ENCODE measurements around the gene SNAPC2.
A peak's percentile ranks its signal among the peaks of the same experiment; 100 is the strongest.

Gene SNAPC2

GRCh38 chr19:7888826-7889217 lies 31.3 kb upstream of the SNAPC2 start:
- DNase-seq (ENCODE audit: low read depth, low spot score): no peak

- peak; percentile 76 for DNase-seq (ENCODE audit: low read depth, low spot score)
Observed at GRCh38 chr19:7893362-7894101, 26.6 kb upstream of the SNAPC2 start.

GRCh38 chr19:7894612-7895309 lies 25.4 kb upstream of the SNAPC2 start:
- no peak for DNase-seq (ENCODE audit: low read depth, low spot score)

GRCh38 chr19:7895565-7895964 lies 24.6 kb upstream of the SNAPC2 start:
- no peak for DNase-seq (ENCODE audit: low read depth, low spot score)

- DNase-seq (ENCODE audit: low read depth, low spot score): no peak
Observed at GRCh38 chr19:7897292-7897691, 22.8 kb upstream of the SNAPC2 start.

GRCh38 chr19:7898967-7899366 lies 21.2 kb upstream of the SNAPC2 start:
- no peak for DNase-seq (ENCODE audit: low read depth, low spot score)

GRCh38 chr19:7899751-7900378 lies 20.3 kb upstream of the SNAPC2 start:
- DNase-seq (ENCODE audit: low read depth, low spot score): no peak

GRCh38 chr19:7900401-7900870 lies 19.7 kb upstream of the SNAPC2 start:
- no peak for DNase-seq (ENCODE audit: low read depth, low spot score)

- no peak for DNase-seq (ENCODE audit: low read depth, low spot score)
Observed at GRCh38 chr19:7900931-7901330, 19.2 kb upstream of the SNAPC2 start.

- no peak for DNase-seq (ENCODE audit: low read depth, low spot score)
Observed at GRCh38 chr19:7901337-7901736, 18.8 kb upstream of the SNAPC2 start.

GRCh38 chr19:7902796-7903243 lies 17.3 kb upstream of the SNAPC2 start:
- DNase-seq (ENCODE audit: low read depth, low spot score): no peak

GRCh38 chr19:7903244-7904073 lies 16.7 kb upstream of the SNAPC2 start, which contains the start of gene MAP2K7:
MAP2K7 (plus strand) TSS chr19:7903877; CDS start chr19:7903945, 68 bp downstream.
- peak; percentile 100 for DNase-seq (ENCODE audit: low read depth, low spot score)

- DNase-seq (ENCODE audit: low read depth, low spot score): no peak
Observed at GRCh38 chr19:7904074-7905020, 15.8 kb upstream of the SNAPC2 start.

GRCh38 chr19:7905268-7905667 lies 14.9 kb upstream of the SNAPC2 start:
- DNase-seq (ENCODE audit: low read depth, low spot score): no peak

GRCh38 chr19:7905859-7906258 lies 14.3 kb upstream of the SNAPC2 start:
- no peak for DNase-seq (ENCODE audit: low read depth, low spot score)

GRCh38 chr19:7907122-7907521 lies 13.0 kb upstream of the SNAPC2 start:
- DNase-seq (ENCODE audit: low read depth, low spot score): no peak

- no peak for DNase-seq (ENCODE audit: low read depth, low spot score)
Observed at GRCh38 chr19:7907544-7907943, 12.6 kb upstream of the SNAPC2 start.

GRCh38 chr19:7908078-7908699 lies 11.9 kb upstream of the SNAPC2 start:
- no peak for DNase-seq (ENCODE audit: low read depth, low spot score)

GRCh38 chr19:7908742-7909461 lies 11.2 kb upstream of the SNAPC2 start:
- no peak for DNase-seq (ENCODE audit: low read depth, low spot score)
